Subcutaneous abdominal adipose tissue (tissue), 5 donors: ENCODE measurements around the gene IFT122.
"Not testable (repeated sequence)": the region's sequence is repeated elsewhere in the genome, so short reads cannot be mapped to it uniquely, and the experiment has no call there.

Experiments
- H3K27ac ChIP-seq: one replicate; pipeline ENCODE4 v1.7.0; 2013; ENCODE audit warnings: low read depth, mild to moderate bottlenecking, inconsistent platforms, low read length, moderate library complexity
- H3K27me3 ChIP-seq, 5 donors: one replicate each; pipeline ENCODE4 v1.7.0; 2013; ENCODE audit warnings: low read length in 5 of 5, inconsistent platforms in 1 of 5; ENCODE audit not compliant: control insufficient read depth in 5 of 5, insufficient read depth in 4 of 5
- H3K36me3 ChIP-seq, 5 donors: one replicate each; pipeline ENCODE4 v1.7.0; 2013; ENCODE audit warnings: low read length in 5 of 5; ENCODE audit not compliant: control insufficient read depth in 5 of 5, insufficient read depth in 5 of 5
- H3K4me1 ChIP-seq, 5 donors: one replicate each; pipeline ENCODE4 v1.7.0; 2013; ENCODE audit warnings: low read length in 5 of 5, mild to moderate bottlenecking in 3 of 5, moderate library complexity in 1 of 5; ENCODE audit not compliant: control insufficient read depth in 5 of 5, insufficient read depth in 5 of 5
- H3K4me3 ChIP-seq, 5 donors: one replicate each; pipeline ENCODE4 v1.7.0; 2013; ENCODE audit warnings: low read length in 5 of 5, low read depth in 1 of 5
- H3K9ac ChIP-seq, 5 donors: one replicate each; pipeline ENCODE4 v1.7.0; 2013; ENCODE audit warnings: low read length in 5 of 5, mild to moderate bottlenecking in 4 of 5, moderate library complexity in 3 of 5
- H3K9me3 ChIP-seq, 5 donors: one replicate each; pipeline ENCODE4 v1.7.0; 2013; ENCODE audit warnings: low read length in 5 of 5; ENCODE audit not compliant: control insufficient read depth in 5 of 5
- donor health status: healthy.
- donor health status: healthy.
- donor health status: healthy.
- donor health status: healthy.
- donor health status: healthy.

The IFT122 gene

GRCh38 chr3:129512595-129512994, 72.6 kb downstream of the IFT122 start:
- H3K27me3 ChIP-seq, result no peaks in the 10 kb centered on the region
- peaks cover 0 to 69% (median 48%) of the 10 kb centered on the region in 5 donors for H3K36me3 ChIP-seq
- H3K27ac ChIP-seq, result no peak overlapping the region
- H3K9me3 ChIP-seq, result no peaks in the 10 kb centered on the region
- no peak overlapping the region for H3K4me3 ChIP-seq
- peaks cover 0 to 21% (median 11%) of the 10 kb centered on the region in 5 donors for H3K4me1 ChIP-seq
- no peak overlapping the region for H3K9ac ChIP-seq

- Histone ChIP-seq H3K9ac (no peak overlapping the region), H3K9me3 (no peaks in the 10 kb centered on the region), H3K27ac (no peak overlapping the region), H3K4me1 (peaks cover 0 to 20% (median 16%) of the 10 kb centered on the region in 5 donors), H3K27me3 (no peaks in the 10 kb centered on the region), H3K36me3 (peaks cover 0 to 75% (median 50%) of the 10 kb centered on the region in 5 donors), H3K4me3 (no peak overlapping the region)
Measured at GRCh38 chr3:129513705-129514104, 73.7 kb downstream of the IFT122 start.

- peaks cover 0 to 78% (median 53%) of the 10 kb centered on the region in 5 donors for H3K36me3 ChIP-seq
- H3K4me3 ChIP-seq, result no peak overlapping the region
- no peaks in the 10 kb centered on the region for H3K27me3 ChIP-seq
- peaks cover 0 to 20% (median 16%) of the 10 kb centered on the region in 5 donors for H3K4me1 ChIP-seq
- no peaks in the 10 kb centered on the region for H3K9me3 ChIP-seq
- H3K9ac ChIP-seq, result no peak overlapping the region
- H3K27ac ChIP-seq, result no peak overlapping the region
Measured at GRCh38 chr3:129514110-129514509, 74.1 kb downstream of the IFT122 start.

- H3K27ac ChIP-seq, result no peak overlapping the region
- H3K36me3 ChIP-seq, result peaks cover 0 to 82% (median 57%) of the 10 kb centered on the region in 5 donors
- no peaks in the 10 kb centered on the region for H3K9me3 ChIP-seq
- H3K9ac ChIP-seq, result no peak overlapping the region
- peaks cover 0 to 20% (median 16%) of the 10 kb centered on the region in 5 donors for H3K4me1 ChIP-seq
- H3K4me3 ChIP-seq, result no peak overlapping the region
- H3K27me3 ChIP-seq, result no peaks in the 10 kb centered on the region
Measured at GRCh38 chr3:129514563-129514962, 74.5 kb downstream of the IFT122 start.

- peaks cover 0 to 88% (median 58%) of the 10 kb centered on the region in 5 donors for H3K36me3 ChIP-seq
Measured at GRCh38 chr3:129515108-129515820, 75.2 kb downstream of the IFT122 start.

GRCh38 chr3:129515821-129516432, 75.9 kb downstream of the IFT122 start:
- H3K27ac ChIP-seq, H3K9ac ChIP-seq, H3K9me3 ChIP-seq, H3K4me3 ChIP-seq, H3K27me3 ChIP-seq: not testable (repeated sequence)
- peaks cover 0 to 20% (median 13%) of the 10 kb centered on the region in 5 donors for H3K4me1 ChIP-seq
- peaks cover 0 to 84% (median 58%) of the 10 kb centered on the region in 5 donors for H3K36me3 ChIP-seq

More at GRCh38 chr3:129515108-129515820, 75.2 kb downstream of the IFT122 start:
- H3K27ac ChIP-seq, H3K4me3 ChIP-seq, H3K9me3 ChIP-seq, H3K27me3 ChIP-seq: not testable (repeated sequence)
- H3K9ac ChIP-seq, result peak overlapping the region in 1 of 5 donors; percentile 13
- peaks cover 0 to 20% (median 14%) of the 10 kb centered on the region in 5 donors for H3K4me1 ChIP-seq

- Histone ChIP-seq H3K27me3 (no peaks in the 10 kb centered on the region), H3K36me3 (peaks cover 0 to 71% (median 54%) of the 10 kb centered on the region in 5 donors), H3K9me3 (no peaks in the 10 kb centered on the region), H3K27ac (no peak overlapping the region), H3K4me3 (no peak overlapping the region), H3K4me1 (peaks cover 0 to 20% (median 9%) of the 10 kb centered on the region in 5 donors), H3K9ac (no peak overlapping the region)
Measured at GRCh38 chr3:129517516-129517915, 77.5 kb downstream of the IFT122 start.

GRCh38 chr3:129518038-129518561, 78.1 kb downstream of the IFT122 start:
- no peak overlapping the region for H3K9ac ChIP-seq
- no peaks in the 10 kb centered on the region for H3K9me3 ChIP-seq
- no peak overlapping the region for H3K4me3 ChIP-seq
- no peak overlapping the region for H3K27ac ChIP-seq
- H3K36me3 ChIP-seq, result peaks cover 0 to 65% (median 49%) of the 10 kb centered on the region in 5 donors
- peaks cover 0 to 20% (median 9%) of the 10 kb centered on the region in 5 donors for H3K4me1 ChIP-seq
- H3K27me3 ChIP-seq, result no peaks in the 10 kb centered on the region

- no peak overlapping the region for H3K27ac ChIP-seq
- H3K4me1 ChIP-seq, result peaks cover 0 to 20% (median 11%) of the 10 kb centered on the region in 5 donors
- peaks cover 0 to 61% (median 45%) of the 10 kb centered on the region in 5 donors for H3K36me3 ChIP-seq
- no peaks in the 10 kb centered on the region for H3K9me3 ChIP-seq
- no peak overlapping the region for H3K4me3 ChIP-seq
- H3K9ac ChIP-seq, result no peak overlapping the region
- no peaks in the 10 kb centered on the region for H3K27me3 ChIP-seq
Measured at GRCh38 chr3:129518581-129518980, 78.6 kb downstream of the IFT122 start.

GRCh38 chr3:129519449-129519848, 79.4 kb downstream of the IFT122 start:
- H3K27ac ChIP-seq, result no peak overlapping the region
- no peak overlapping the region for H3K9ac ChIP-seq
- no peaks in the 10 kb centered on the region for H3K27me3 ChIP-seq
- H3K9me3 ChIP-seq, result no peaks in the 10 kb centered on the region
- H3K4me3 ChIP-seq, result no peak overlapping the region
- peaks cover 0 to 52% (median 36%) of the 10 kb centered on the region in 5 donors for H3K36me3 ChIP-seq
- peaks cover 0 to 16% (median 9%) of the 10 kb centered on the region in 5 donors for H3K4me1 ChIP-seq
